ENCODE results near the gene SGF29. TPM values are rescaled to one million over a fixed set of nuclear protein-coding genes. Genes with fewer than 3 reads are reported as not detected.
"Not testable (repeated sequence)": the region's sequence is repeated elsewhere in the genome, so short reads cannot be mapped to it uniquely, and the experiment has no call there.

Gene SGF29
- total and polyA plus RNA-seq, 8 donors: 14.2 to 46.6 (median 21.8) TPM

GRCh38 chr16:28615486-28616223 lies 61.9 kb downstream of the SGF29 start:
- intact Hi-C loops (cut with DNase I); H3K4me3 ChIP-seq; H3K27ac ChIP-seq; FAIRE-seq; H3K36me3 ChIP-seq; H3K4me1 ChIP-seq; H3K9me3 ChIP-seq; H3K27me3 ChIP-seq: not testable (repeated sequence)
- DNase-seq (peak in 3 of 6 donors; percentile 45 to 72 (median 63)), ATAC-seq (peak; percentile 26 to 59 (median 42))
- TF ChIP-seq CTCF (IDR thresholded peaks at IDR 0.05): peak; percentile 41 to 57 (median 54)
- WGBS, 2 donors: 55 to 62% methylated on average over 16 to 17 of the region's 24 CpGs

- H3K9me3 ChIP-seq; H3K4me3 ChIP-seq; DNase-seq; intact Hi-C loops (cut with DNase I); H3K27me3 ChIP-seq; ATAC-seq; FAIRE-seq; H3K27ac ChIP-seq; H3K36me3 ChIP-seq; H3K4me1 ChIP-seq: not testable (repeated sequence)
- 84 to 87% methylated on average over 7 of the region's 7 CpGs for WGBS, 2 donors
Observed at GRCh38 chr16:28616224-28616577, 62.5 kb downstream of the SGF29 start.

- FAIRE-seq: no peak
Observed at GRCh38 chr16:28616636-28617035, 62.9 kb downstream of the SGF29 start.

GRCh38 chr16:28617874-28618273 lies 64.2 kb downstream of the SGF29 start:
- no peak for ATAC-seq
- H3K27ac ChIP-seq: no peak overlapping the region
- FAIRE-seq: no peak
- no peaks in the 10 kb centered on the region for H3K9me3 ChIP-seq
- no peak for DNase-seq
- intact Hi-C loops (cut with DNase I): no loop called here
- no peak overlapping the region for H3K4me3 ChIP-seq
- H3K36me3 ChIP-seq: no peaks in the 10 kb centered on the region
- H3K27me3 ChIP-seq: no peaks in the 10 kb centered on the region
- no peak for TF ChIP-seq CTCF (IDR thresholded peaks at IDR 0.05)
- H3K4me1 ChIP-seq: no peaks in the 10 kb centered on the region
- 60 to 70% methylated on average over 4 of the region's 4 CpGs for WGBS, 2 donors

More at GRCh38 chr16:28616636-28617035, 62.9 kb downstream of the SGF29 start:
- Histone ChIP-seq H3K27ac (no peak overlapping the region), H3K4me3 (no peak overlapping the region), H3K27me3 (no peaks in the 10 kb centered on the region), H3K4me1 (no peaks in the 10 kb centered on the region), H3K36me3 (no peaks in the 10 kb centered on the region), H3K9me3 (no peaks in the 10 kb centered on the region)
- no peak for TF ChIP-seq CTCF (IDR thresholded peaks at IDR 0.05)
- 88 to 92% methylated on average over 7 of the region's 7 CpGs for WGBS, 2 donors
- DNase-seq: no peak
- no peak for ATAC-seq
- intact Hi-C loops (cut with DNase I): no loop called here

DNA sequence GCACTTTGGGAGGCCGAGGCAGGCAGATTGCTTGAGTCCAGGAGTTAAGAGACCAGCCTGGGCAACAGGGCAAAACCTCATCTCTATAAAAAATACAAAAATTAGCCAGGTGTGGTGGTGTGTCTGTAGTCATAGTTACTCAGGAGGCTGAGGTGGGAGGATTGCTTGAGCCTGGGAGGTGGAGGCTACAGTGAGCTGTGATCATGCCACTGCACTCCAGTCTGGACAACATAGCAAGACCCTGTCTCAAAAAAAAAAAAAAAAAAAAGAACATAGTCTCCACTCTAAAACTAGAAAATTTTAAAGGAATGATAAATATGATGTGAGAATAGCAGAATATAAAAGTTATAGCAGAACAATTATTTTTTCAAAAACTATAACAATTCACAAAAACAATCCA lies 66.6 kb downstream of the SGF29 start:
- ATAC-seq; H3K27me3 ChIP-seq; H3K36me3 ChIP-seq; intact Hi-C loops (cut with DNase I); H3K9me3 ChIP-seq; DNase-seq; H3K4me3 ChIP-seq; H3K27ac ChIP-seq; H3K4me1 ChIP-seq; FAIRE-seq: not testable (repeated sequence)
- 87 to 100% methylated on average over 1 of the region's 1 CpG for WGBS, 2 donors

GRCh38 chr16:28621481-28622155 lies 67.9 kb downstream of the SGF29 start:
- TF ChIP-seq CTCF (IDR thresholded peaks at IDR 0.05): no peak
- Histone ChIP-seq H3K4me1 (no peaks in the 10 kb centered on the region), H3K27ac (no peak overlapping the region), H3K36me3 (no peaks in the 10 kb centered on the region), H3K4me3 (peak overlapping the region in 2 of 4 donors; percentile 57 to 68), H3K27me3 (no peaks in the 10 kb centered on the region), H3K9me3 (no peaks in the 10 kb centered on the region)
- WGBS, 2 donors: 54 to 55% methylated on average over 7 of the region's 7 CpGs
- FAIRE-seq (no peak), DNase-seq (no peak), ATAC-seq (peak in 1 of 4 donors; percentile 16)
- intact Hi-C loops (cut with DNase I): no loop called here

- intact Hi-C loops (cut with DNase I); H3K36me3 ChIP-seq; H3K4me1 ChIP-seq; H3K27me3 ChIP-seq; FAIRE-seq; H3K9me3 ChIP-seq: not testable (repeated sequence)
- Histone ChIP-seq H3K27ac (peak overlapping the region in 3 of 4 donors; percentile 48 to 81 (median 56)), H3K4me3 (peak overlapping the region; percentile 31 to 68 (median 56))
- DNase-seq (peak in 1 of 6 donors; percentile 25), ATAC-seq (peak; percentile 49 to 66 (median 59))
- 12 to 15% methylated on average over 23 to 24 of the region's 24 CpGs for WGBS, 2 donors
Observed at GRCh38 chr16:28622532-28623171, 68.9 kb downstream of the SGF29 start.

Measured in pancreas (tissue), 10 donors.